Panc1 (cell line): ENCODE results near the gene EPX. TPM values are rescaled to one million over a fixed set of nuclear protein-coding genes. Genes with fewer than 3 reads are reported as not detected.

Experiments
- ATAC-seq: fragments of 200-7000 bp; cut with Tn5 transposase; 2 replicates; pipeline ENCODE4 v1.9.1; 2020; ENCODE audit warnings: mild to moderate bottlenecking, moderate library complexity
- BruUV-seq: library from RNA; stranded (reverse); fragments of 400-500 nt; replicated peaks from 2 replicates; lab custom pipeline; 2021; lab: Mats Ljungman, UMichigan
- CTCF ChIA-PET: fragments of 300-600 bp; sonication (Branson Sonifier 250); formaldehyde crosslinking; loops from one replicate; lab custom pipeline; 2022; ENCODE audit warnings: antibody characterized with exemption; lab: Charles Lee
- POLR2A ChIA-PET: fragments of 300-600 bp; sonication (Branson Sonifier 250); formaldehyde crosslinking; loops from one replicate; lab custom pipeline; 2022; ENCODE audit warnings: antibody characterized with exemption; lab: Charles Lee
- DNase-seq: peaks from one replicate; pipeline ENCODE4 v3.0.0-alpha.2; 2010; ENCODE audit warnings: low read depth, low spot score
- H3K27ac ChIP-seq: 2 replicates; pipeline ENCODE4 v1.5.1; 2011; ENCODE audit warnings: mild to moderate bottlenecking, low read length, inconsistent platforms
- H3K27me3 ChIP-seq: fragments of 200-500 bp; sonication (Bioruptor generic); 2 replicates; pipeline ENCODE4 v1.6.0; 2014; ENCODE audit warnings: low read length, inconsistent platforms; ENCODE audit not compliant: control insufficient read depth, insufficient read depth
- H3K36me3 ChIP-seq: fragments of 200-500 bp; sonication (Bioruptor generic); 2 replicates; pipeline ENCODE4 v1.5.1; 2014; ENCODE audit warnings: inconsistent platforms, mild to moderate bottlenecking, low read length, moderate library complexity; ENCODE audit not compliant: control insufficient read depth, insufficient read depth
- H3K4me1 ChIP-seq: 2 replicates; pipeline ENCODE4 v1.5.1; 2011; ENCODE audit warnings: inconsistent platforms, mild to moderate bottlenecking, low read length, moderate library complexity; ENCODE audit not compliant: control insufficient read depth, insufficient read depth
- H3K4me3 ChIP-seq, 2 experiments: 2 replicates each; pipeline ENCODE4 v1.5.1; 2011 to 2012; ENCODE audit warnings: low read depth in 2 of 2, low read length in 2 of 2, mild to moderate bottlenecking in 2 of 2, inconsistent platforms in 1 of 2, moderate library complexity in 1 of 2
- H3K9me3 ChIP-seq: fragments of 200-500 bp; sonication (Bioruptor generic); 2 replicates; pipeline ENCODE4 v1.5.1; 2014; ENCODE audit warnings: low read depth, mild to moderate bottlenecking, inconsistent platforms, low read length, moderate library complexity; ENCODE audit not compliant: control insufficient read depth, insufficient read depth
- CTCF ChIP-seq: fragments of 450-650 bp; IDR thresholded peaks from 2 replicates; pipeline ENCODE4 v1.5.1; 2017; ENCODE audit warnings: mild to moderate bottlenecking
- POLR2AphosphoS5 ChIP-seq: IDR thresholded peaks from 2 replicates; pipeline ENCODE4 v1.6.1; 2012; ENCODE audit warnings: mild to moderate bottlenecking, low read depth, low read length, moderate library complexity
- REST ChIP-seq, 2 experiments: IDR thresholded peaks; 2 replicates each; pipeline ENCODE4 v1.6.1; 2011 to 2012; ENCODE audit warnings: low read depth in 2 of 2, control low read depth in 1 of 2, low read length in 1 of 2, mild to moderate bottlenecking in 1 of 2, moderate library complexity in 1 of 2; ENCODE audit not compliant: insufficient read depth in 1 of 2
- SIN3A ChIP-seq: IDR thresholded peaks from 2 replicates; pipeline ENCODE4 v1.6.1; 2012; ENCODE audit warnings: low read depth, mild to moderate bottlenecking, low read length, moderate library complexity, borderline replicate concordance; ENCODE audit not compliant: insufficient read depth
- TCF7L2 ChIP-seq: IDR thresholded peaks from 2 replicates; pipeline ENCODE4 v1.6.1; 2011; ENCODE audit warnings: mild to moderate bottlenecking, low read depth, low read length, inconsistent platforms
- in situ Hi-C: cut with HindIII; loops from 2 replicates; pipeline ENCODE4 v1.10.0; 2016; ENCODE audit warnings: low sequenced_read_pairs, low pct_unique_long_range_greater_than_20kb
- intact Hi-C: fragments of 100-400 bp; cut with micrococcal nuclease; formaldehyde crosslinking; loops from one replicate; pipeline ENCODE4 v1.10.0; 2022; ENCODE audit not compliant: unreplicated experiment
- total RNA-seq: library from RNA; stranded (reverse); gene quantifications from one replicate; pipeline ENCODE4 v1.2.1, GENCODE V29; 2021; ENCODE audit not compliant: unreplicated experiment

The EPX gene
- total RNA-seq, 1 experiment from 2014 or later: not detected

GRCh38 chr17:58215685-58216084 lies 23.2 kb downstream of the EPX start:
- Histone ChIP-seq H3K36me3 (peaks cover 3% of the 10 kb centered on the region; the same call in 1 of the 2 replicates), H3K9me3 (no peaks in the 10 kb centered on the region), H3K4me1 (no peaks in the 10 kb centered on the region; the same call in 1 of the 2 replicates), H3K4me3 (no peak overlapping the region), H3K27me3 (no peaks in the 10 kb centered on the region), H3K27ac (no peak overlapping the region)
- no peak; the same call in 1 of the 2 replicates for ATAC-seq
- no peak for TF ChIP-seq CTCF
- TF ChIP-seq POLR2AphosphoS5: no peak
- no peak for TF ChIP-seq TCF7L2
- TF ChIP-seq SIN3A: no peak
- no peak for TF ChIP-seq REST (IDR thresholded peaks at IDR 0.05; ENCODE audit: insufficient read depth in 1 of 2, low read depth in 2 of 2, low read length in 1 of 2)
- no TSS peak for BruUV-seq
- ChIA-PET POLR2A (no interaction called here), CTCF (interaction anchor here (1.7 kb wide), 1 partner anchor 34 kb away, joined by 3 read pairs; no protein-coding TSS in a partner anchor)
- intact Hi-C loops: no loop called here
- in situ Hi-C loops: no loop called here
- no peak for DNase-seq

- ChIA-PET POLR2A (interaction anchor here (0.6 kb wide), 1 partner anchor 73 kb away, joined by 6 read pairs; no protein-coding TSS in a partner anchor), CTCF (no interaction called here)
- H3K27me3 ChIP-seq: no peaks in the 10 kb centered on the region
- in situ Hi-C loops: no loop called here
- no peaks in the 10 kb centered on the region; the same call in 1 of the 2 replicates for H3K4me1 ChIP-seq
- no peaks in the 10 kb centered on the region for H3K9me3 ChIP-seq
- intact Hi-C loops: no loop called here
- peaks cover 3% of the 10 kb centered on the region; the same call in 1 of the 2 replicates for H3K36me3 ChIP-seq
- no peak overlapping the region for H3K27ac ChIP-seq
- no peak overlapping the region for H3K4me3 ChIP-seq
- no peak for TF ChIP-seq CTCF
- TF ChIP-seq REST (IDR thresholded peaks at IDR 0.05; ENCODE audit: insufficient read depth in 1 of 2, low read depth in 2 of 2, low read length in 1 of 2): no peak
- no peak for TF ChIP-seq POLR2AphosphoS5
- TF ChIP-seq TCF7L2: no peak
- no peak for TF ChIP-seq SIN3A
- ATAC-seq: no peak
- no peak for DNase-seq
- no TSS peak for BruUV-seq
These were observed 25.2 kb downstream of the EPX start for GRCh38 chr17:58217766-58218165.
